ENCODE measurements around the gene RAB34.

Gene RAB34

GRCh38 chr17:28717578-28718332 lies at the start of gene RAB34:
RAB34 (minus strand) TSS chr17:28717868; CDS start chr17:28717266, 602 bp downstream.
- DNase-seq: peak; percentile 65

GRCh38 chr17:28765038-28765437 lies 47.4 kb upstream of the RAB34 start:
- DNase-seq: no peak

GRCh38 chr17:28763804-28764266 lies 46.2 kb upstream of the RAB34 start:
- DNase-seq: peak; percentile 87

- no peak for DNase-seq
These were observed 45.6 kb upstream of the RAB34 start for GRCh38 chr17:28763137-28763799.

GRCh38 chr17:28760601-28761562 lies 43.2 kb upstream of the RAB34 start:
- no peak for DNase-seq

GRCh38 chr17:28759256-28759865 lies 41.7 kb upstream of the RAB34 start:
- DNase-seq: no peak

- no peak for DNase-seq
These were observed 40.9 kb upstream of the RAB34 start for GRCh38 chr17:28758411-28759121.

GRCh38 chr17:28756049-28756804 lies 38.6 kb upstream of the RAB34 start:
- no peak for DNase-seq

- no peak for DNase-seq
These were observed 37.8 kb upstream of the RAB34 start for GRCh38 chr17:28755486-28755885.

- no peak for DNase-seq
These were observed 34.1 kb upstream of the RAB34 start for GRCh38 chr17:28751600-28752366.

GRCh38 chr17:28750178-28751047 lies 32.7 kb upstream of the RAB34 start:
- DNase-seq: peak; percentile 95

GRCh38 chr17:28749516-28750177 lies 32.0 kb upstream of the RAB34 start:
- no peak for DNase-seq

- DNase-seq: no peak
These were observed 31.3 kb upstream of the RAB34 start for GRCh38 chr17:28748852-28749515.

GRCh38 chr17:28747801-28748750 lies 30.4 kb upstream of the RAB34 start:
- DNase-seq: no peak

GRCh38 chr17:28747051-28747691 lies 29.5 kb upstream of the RAB34 start:
- DNase-seq: no peak

GRCh38 chr17:28746611-28747050 lies 29.0 kb upstream of the RAB34 start:
- DNase-seq: no peak
